Muscle layer of duodenum (tissue), 2 donors: ENCODE data around the gene ITPR1.

Source experiments
- H3K27ac ChIP-seq: one replicate; pipeline ENCODE4 v1.7.0; 2013; ENCODE audit warnings: mild to moderate bottlenecking, low read length
- H3K27me3 ChIP-seq: one replicate; pipeline ENCODE4 v1.7.0; 2013; ENCODE audit warnings: low read depth, mild to moderate bottlenecking, control low read depth, low read length
- H3K36me3 ChIP-seq, 2 donors: one replicate each; pipeline ENCODE4 v1.7.0; 2013; ENCODE audit warnings: low read length in 2 of 2, control low read depth in 1 of 2, mild to moderate bottlenecking in 1 of 2; ENCODE audit not compliant: insufficient read depth in 2 of 2, control insufficient read depth in 1 of 2
- H3K4me1 ChIP-seq, 2 donors: one replicate each; pipeline ENCODE4 v1.7.0; 2013; ENCODE audit warnings: low read length in 2 of 2, mild to moderate bottlenecking in 2 of 2, control low read depth in 1 of 2, moderate library complexity in 1 of 2; ENCODE audit not compliant: insufficient read depth in 2 of 2, control insufficient read depth in 1 of 2
- H3K4me3 ChIP-seq, 2 donors: one replicate each; pipeline ENCODE4 v1.7.0; 2013; ENCODE audit warnings: low read length in 2 of 2, low read depth in 1 of 2, mild to moderate bottlenecking in 1 of 2
- H3K9me3 ChIP-seq, 2 donors: one replicate each; pipeline ENCODE4 v1.7.0; 2013; ENCODE audit warnings: low read length in 2 of 2, control low read depth in 1 of 2, mild to moderate bottlenecking in 1 of 2; ENCODE audit not compliant: control insufficient read depth in 1 of 2
- donor health status: healthy.

ITPR1 gene

DNA sequence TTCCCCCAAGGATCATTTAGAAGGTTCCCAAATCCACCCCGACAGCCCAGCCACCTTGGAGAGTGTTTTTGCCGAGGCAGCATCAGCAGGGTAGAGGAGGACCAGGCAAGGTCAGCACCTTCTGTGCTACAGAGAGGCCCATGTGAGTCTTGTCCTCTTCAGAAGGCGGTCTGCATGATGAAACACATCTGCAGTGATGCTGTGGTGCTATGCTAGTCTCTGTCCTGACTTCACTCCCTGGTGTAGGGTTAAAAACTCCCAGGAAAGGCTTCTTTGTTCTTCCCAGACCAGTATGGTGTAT lies 87.9 kb downstream of the ITPR1 start:
- no peaks in the 10 kb centered on the region for H3K27me3 ChIP-seq
- no peak overlapping the region for H3K27ac ChIP-seq
- no peaks in the 10 kb centered on the region for H3K9me3 ChIP-seq
- H3K4me3 ChIP-seq: no peak overlapping the region
- peaks cover 12 to 14% of the 10 kb centered on the region in 2 donors for H3K4me1 ChIP-seq
- no peaks in the 10 kb centered on the region for H3K36me3 ChIP-seq

- peak overlapping the region; percentile 81 for H3K27ac ChIP-seq
- H3K9me3 ChIP-seq: no peaks in the 10 kb centered on the region
- H3K4me1 ChIP-seq: peaks cover 14 to 16% of the 10 kb centered on the region in 2 donors
Observed at GRCh38 chr3:4581498-4581897, 88.3 kb downstream of the ITPR1 start.

GRCh38 chr3:4581920-4582611 lies 88.9 kb downstream of the ITPR1 start:
- peak overlapping the region; percentile 81 for H3K27ac ChIP-seq
- H3K4me3 ChIP-seq: no peak overlapping the region
- peaks cover 14 to 22% of the 10 kb centered on the region in 2 donors for H3K4me1 ChIP-seq
- H3K27me3 ChIP-seq: no peaks in the 10 kb centered on the region
- H3K9me3 ChIP-seq: no peaks in the 10 kb centered on the region
- H3K36me3 ChIP-seq: no peaks in the 10 kb centered on the region

More at GRCh38 chr3:4581498-4581897, 88.3 kb downstream of the ITPR1 start:
- no peak overlapping the region for H3K4me3 ChIP-seq
- no peaks in the 10 kb centered on the region for H3K27me3 ChIP-seq
- H3K36me3 ChIP-seq: no peaks in the 10 kb centered on the region

DNA sequence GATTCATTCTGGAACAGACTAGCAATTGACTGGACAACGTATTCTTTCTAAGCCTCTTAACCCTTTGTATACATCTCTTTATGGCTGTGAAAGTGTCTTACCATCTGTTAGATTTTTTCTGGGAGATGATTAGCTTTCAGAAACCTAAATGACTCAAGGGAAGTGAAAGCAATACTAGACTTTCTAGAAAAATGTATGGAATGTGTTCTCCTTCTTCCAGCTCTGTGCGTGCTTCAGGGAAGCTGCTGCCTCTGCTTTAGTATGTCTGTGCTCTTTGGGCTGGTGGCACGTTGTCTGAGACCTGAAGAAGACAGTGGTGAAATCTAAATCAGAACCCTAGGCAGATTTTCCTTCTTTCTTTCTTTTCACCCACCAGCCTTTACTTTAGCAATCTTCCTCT lies 89.5 kb downstream of the ITPR1 start:
- no peak overlapping the region for H3K4me3 ChIP-seq
- H3K36me3 ChIP-seq: no peaks in the 10 kb centered on the region
- H3K27me3 ChIP-seq: no peaks in the 10 kb centered on the region
- H3K4me1 ChIP-seq: peaks cover 14 to 23% of the 10 kb centered on the region in 2 donors
- H3K27ac ChIP-seq: peak overlapping the region; percentile 81
- H3K9me3 ChIP-seq: no peaks in the 10 kb centered on the region

- Histone ChIP-seq H3K4me3 (peak overlapping the region; percentile 39 to 56), H3K36me3 (no peaks in the 10 kb centered on the region), H3K9me3 (no peaks in the 10 kb centered on the region), H3K27ac (peak overlapping the region; percentile 81), H3K27me3 (no peaks in the 10 kb centered on the region), H3K4me1 (peaks cover 14 to 26% of the 10 kb centered on the region in 2 donors)
Observed at GRCh38 chr3:4583416-4583815, 90.3 kb downstream of the ITPR1 start.

- H3K36me3 ChIP-seq: no peaks in the 10 kb centered on the region
- H3K9me3 ChIP-seq: no peaks in the 10 kb centered on the region
- H3K27me3 ChIP-seq: no peaks in the 10 kb centered on the region
- H3K4me1 ChIP-seq: peaks cover 14 to 37% of the 10 kb centered on the region in 2 donors
- peak overlapping the region; percentile 81 for H3K27ac ChIP-seq
- peak overlapping the region; percentile 39 to 56 for H3K4me3 ChIP-seq
Observed at GRCh38 chr3:4584456-4585249, 91.5 kb downstream of the ITPR1 start.

DNA sequence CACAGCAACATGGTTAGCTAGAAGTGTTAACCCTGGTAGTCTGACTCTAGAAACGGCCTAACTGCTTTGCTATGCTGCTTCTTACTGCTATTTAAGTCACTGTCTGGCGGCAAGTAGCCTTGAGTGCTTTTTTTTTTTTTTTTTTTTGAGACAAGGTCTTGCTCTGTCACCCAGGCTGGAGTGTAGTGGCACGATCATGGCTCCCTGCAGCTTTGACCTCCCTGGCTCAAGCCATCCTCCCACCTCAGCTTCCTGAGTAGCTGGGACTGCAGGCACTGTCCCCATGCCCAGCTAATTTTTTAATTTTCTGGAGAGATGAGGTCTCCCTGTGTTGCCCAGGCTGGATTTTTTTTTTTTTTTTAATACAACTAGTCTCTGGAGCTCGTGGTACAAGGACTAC lies 93.2 kb downstream of the ITPR1 start:
- no peaks in the 10 kb centered on the region for H3K36me3 ChIP-seq
- H3K27ac ChIP-seq: no peak overlapping the region
- H3K27me3 ChIP-seq: no peaks in the 10 kb centered on the region
- peaks cover 14 to 31% of the 10 kb centered on the region in 2 donors for H3K4me1 ChIP-seq
- no peak overlapping the region for H3K4me3 ChIP-seq
- H3K9me3 ChIP-seq: no peaks in the 10 kb centered on the region

DNA sequence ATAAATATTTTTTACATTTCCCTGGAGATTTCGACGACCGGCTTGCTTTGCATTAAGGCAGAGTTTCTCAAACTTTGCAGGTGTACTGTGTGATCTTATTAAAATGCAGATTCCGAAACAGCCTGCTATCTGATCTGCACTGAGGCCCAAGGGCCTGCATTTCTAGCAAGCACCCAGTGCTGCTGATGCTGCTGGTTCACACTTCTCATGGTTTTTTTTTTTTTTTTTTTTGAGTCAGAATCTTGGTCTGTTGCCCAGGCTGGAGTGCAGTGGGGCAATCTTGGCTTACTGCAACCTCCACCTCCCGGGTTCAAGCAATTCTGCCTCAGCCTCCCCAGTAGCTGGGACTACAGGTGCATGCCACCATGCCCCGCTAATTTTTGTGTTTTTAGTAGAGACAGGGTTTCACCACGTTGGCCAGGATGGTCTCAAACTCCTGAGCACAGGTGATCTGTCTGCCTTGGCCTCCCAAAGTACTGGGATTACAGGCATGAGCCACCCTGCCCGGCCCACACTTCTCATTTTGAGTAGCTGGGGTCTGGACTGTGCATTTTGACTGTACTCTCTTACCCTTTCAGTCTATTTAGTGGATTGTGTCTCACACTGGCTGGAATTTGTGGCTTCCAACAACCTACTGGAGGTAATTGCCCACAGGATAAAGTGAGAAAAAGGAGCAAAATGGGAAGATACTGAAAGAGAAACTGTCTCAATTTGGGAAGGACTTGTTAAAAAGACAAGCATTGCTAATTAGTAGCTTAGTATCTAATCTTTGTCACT lies 94.1 kb downstream of the ITPR1 start:
- no peak overlapping the region for H3K4me3 ChIP-seq
- no peak overlapping the region for H3K27ac ChIP-seq
- no peaks in the 10 kb centered on the region for H3K9me3 ChIP-seq
- peaks cover 14 to 30% of the 10 kb centered on the region in 2 donors for H3K4me1 ChIP-seq
- H3K36me3 ChIP-seq: no peaks in the 10 kb centered on the region
- H3K27me3 ChIP-seq: no peaks in the 10 kb centered on the region

GRCh38 chr3:4587838-4588105 lies 94.6 kb downstream of the ITPR1 start:
- no peaks in the 10 kb centered on the region for H3K9me3 ChIP-seq
- no peaks in the 10 kb centered on the region for H3K36me3 ChIP-seq
- no peak overlapping the region for H3K4me3 ChIP-seq
- no peaks in the 10 kb centered on the region for H3K27me3 ChIP-seq
- peaks cover 12 to 30% of the 10 kb centered on the region in 2 donors for H3K4me1 ChIP-seq
- no peak overlapping the region for H3K27ac ChIP-seq

DNA sequence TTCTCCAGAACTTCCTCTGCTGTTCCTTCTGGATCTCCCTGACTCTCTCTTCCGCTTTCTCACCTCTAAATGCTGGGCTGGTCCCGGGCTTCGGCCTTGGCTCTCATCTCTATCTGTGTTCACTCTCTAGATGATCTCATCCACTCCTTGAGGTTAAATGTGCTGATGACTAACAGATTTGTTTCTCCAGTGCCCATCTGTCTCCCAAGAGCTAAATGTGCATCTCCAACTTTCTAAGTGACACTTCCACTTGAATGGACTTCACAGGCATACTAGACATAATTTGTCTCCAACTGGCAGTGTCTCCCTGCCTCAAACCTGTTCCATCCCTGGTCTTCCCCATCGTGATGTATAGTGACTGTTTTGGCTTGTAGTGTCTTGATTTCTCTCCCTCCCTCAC lies 95.3 kb downstream of the ITPR1 start:
- peaks cover 6 to 30% of the 10 kb centered on the region in 2 donors for H3K4me1 ChIP-seq
- H3K27ac ChIP-seq: no peak overlapping the region
- no peaks in the 10 kb centered on the region for H3K9me3 ChIP-seq
- no peaks in the 10 kb centered on the region for H3K27me3 ChIP-seq
- H3K36me3 ChIP-seq: no peaks in the 10 kb centered on the region
- no peak overlapping the region for H3K4me3 ChIP-seq

DNA sequence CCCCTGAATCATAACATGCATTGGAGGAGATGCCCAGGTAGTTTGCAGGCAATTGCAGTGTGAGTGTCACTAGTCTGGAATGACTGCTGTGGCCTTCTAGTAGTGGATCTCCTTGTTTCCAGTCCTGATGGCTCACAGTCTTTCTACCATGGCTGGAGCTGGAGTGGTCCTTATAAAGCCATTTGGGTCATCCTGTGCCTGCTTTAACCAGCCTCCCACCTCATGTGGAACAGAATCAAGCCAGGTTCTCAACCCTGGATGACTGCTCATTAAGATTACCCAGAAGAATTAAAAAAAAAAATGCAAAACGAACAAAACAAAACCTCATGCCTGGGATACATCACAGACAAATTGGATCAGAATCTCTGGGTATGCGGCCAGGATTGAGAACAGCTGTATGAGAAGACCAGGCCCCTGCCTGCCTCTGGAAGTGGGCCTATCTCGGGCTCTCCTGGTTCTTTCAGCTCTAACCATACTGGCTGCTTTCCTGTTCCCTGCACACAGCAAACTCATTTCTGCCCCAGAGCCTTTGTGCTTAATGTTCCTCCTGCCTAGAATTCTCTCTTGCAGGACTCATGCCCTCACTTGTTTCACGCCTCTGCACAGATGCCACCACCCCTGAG lies 96.4 kb downstream of the ITPR1 start:
- H3K4me1 ChIP-seq: peaks cover 0 to 30% of the 10 kb centered on the region in 2 donors
- H3K27me3 ChIP-seq: no peaks in the 10 kb centered on the region
- H3K27ac ChIP-seq: no peak overlapping the region
- no peak overlapping the region for H3K4me3 ChIP-seq
- H3K36me3 ChIP-seq: no peaks in the 10 kb centered on the region
- H3K9me3 ChIP-seq: no peaks in the 10 kb centered on the region
